Measurements from ENCODE around the gene MAP3K2. TPM values are rescaled to one million over a fixed set of nuclear protein-coding genes. Genes with fewer than 3 reads are reported as not detected.

MAP3K2 gene
- total and polyA plus RNA-seq, 8 donors = 4.2 to 37.6 (median 22.6) TPM

GRCh38 chr2:127389778-127390435 is 2.1 kb upstream of the MAP3K2 start:
- ATAC-seq (no peak), FAIRE-seq (no peak)
- TF ChIP-seq CTCF (IDR thresholded peaks at IDR 0.05) = no peak

DNA sequence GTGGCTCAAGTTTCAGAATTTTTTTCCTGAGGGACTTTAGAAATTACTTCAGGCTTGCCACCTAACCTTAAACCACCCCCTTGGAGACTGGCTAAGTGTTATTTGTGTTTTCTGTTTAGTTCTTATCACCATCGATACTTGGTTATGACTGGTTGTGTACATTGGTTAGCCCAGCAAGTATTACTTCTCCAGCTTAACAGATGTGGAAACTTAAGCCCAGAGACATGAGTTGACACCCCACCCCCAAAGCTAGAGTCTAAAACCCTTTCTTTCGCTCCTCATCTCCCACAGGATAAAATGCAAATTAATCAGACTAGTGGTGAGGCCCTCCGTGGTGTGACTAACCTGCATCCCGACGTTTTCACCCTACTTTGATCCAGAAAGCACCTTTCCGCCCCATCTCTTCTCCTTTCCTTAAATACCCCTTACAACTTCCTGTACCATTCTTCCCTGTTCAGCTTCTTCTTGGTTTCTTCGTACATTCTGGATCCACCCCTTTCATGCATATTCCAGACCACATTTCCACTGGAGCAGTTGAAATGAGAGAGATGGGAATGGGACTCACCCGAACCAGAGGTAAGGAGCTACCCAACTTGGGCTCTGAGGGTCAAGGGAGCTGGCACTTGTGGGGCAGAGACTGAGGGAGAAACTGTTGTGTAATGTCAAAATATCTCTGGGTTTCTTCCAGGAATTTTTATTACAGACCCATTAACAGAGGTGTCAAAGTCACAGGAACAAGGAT is 819 bp upstream of the MAP3K2 start:
- peak; percentile 7 to 18 (median 14) for ATAC-seq
- no peaks in the 10 kb centered on the region for H3K27me3 ChIP-seq
- FAIRE-seq = no peak
- no peak for DNase-seq
- peaks cover 0 to 32% (median 29%) of the 10 kb centered on the region in 3 donors for H3K4me1 ChIP-seq
- peak overlapping the region; percentile 100 for H3K27ac ChIP-seq
- no peaks in the 10 kb centered on the region for H3K36me3 ChIP-seq
- TF ChIP-seq CTCF (IDR thresholded peaks at IDR 0.05) = no peak
- 32 to 35% methylated on average over 8 of the region's 8 CpGs for WGBS, 2 donors
- intact Hi-C loops (cut with DNase I) = no loop called here
- peak overlapping the region in 3 of 4 donors; percentile 6 to 97 (median 92) for H3K4me3 ChIP-seq
- H3K9me3 ChIP-seq = no peaks in the 10 kb centered on the region

More at GRCh38 chr2:127389778-127390435, 2.1 kb upstream of the MAP3K2 start:
- no peak overlapping the region for H3K27ac ChIP-seq
- WGBS, 2 donors = 83 to 84% methylated on average over 5 of the region's 5 CpGs
- DNase-seq = no peak
- H3K27me3 ChIP-seq = no peaks in the 10 kb centered on the region
- no peaks in the 10 kb centered on the region for H3K9me3 ChIP-seq
- H3K4me1 ChIP-seq = peaks cover 0 to 32% (median 29%) of the 10 kb centered on the region in 3 donors
- intact Hi-C loops (cut with DNase I) = no loop called here
- no peaks in the 10 kb centered on the region for H3K36me3 ChIP-seq
- H3K4me3 ChIP-seq = no peak overlapping the region

GRCh38 chr2:127386764-127387654 is 766 bp downstream of the MAP3K2 start:
- ATAC-seq (peak; percentile 71 to 85 (median 76)), DNase-seq (peak; percentile 76 to 95 (median 84)), FAIRE-seq (no peak)
- H3K4me3 ChIP-seq = peak overlapping the region; percentile 58 to 99 (median 94)
- no peaks in the 10 kb centered on the region for H3K27me3 ChIP-seq
- WGBS, 2 donors = 0 to 1% methylated on average over 32 to 58 of the region's 58 CpGs
- peak overlapping the region; percentile 100 for H3K27ac ChIP-seq
- no peak for TF ChIP-seq CTCF (IDR thresholded peaks at IDR 0.05)
- intact Hi-C loops (cut with DNase I) = no loop called here
- peaks cover 0 to 32% (median 29%) of the 10 kb centered on the region in 3 donors for H3K4me1 ChIP-seq
- no peaks in the 10 kb centered on the region for H3K9me3 ChIP-seq
- H3K36me3 ChIP-seq = no peaks in the 10 kb centered on the region

DNA sequence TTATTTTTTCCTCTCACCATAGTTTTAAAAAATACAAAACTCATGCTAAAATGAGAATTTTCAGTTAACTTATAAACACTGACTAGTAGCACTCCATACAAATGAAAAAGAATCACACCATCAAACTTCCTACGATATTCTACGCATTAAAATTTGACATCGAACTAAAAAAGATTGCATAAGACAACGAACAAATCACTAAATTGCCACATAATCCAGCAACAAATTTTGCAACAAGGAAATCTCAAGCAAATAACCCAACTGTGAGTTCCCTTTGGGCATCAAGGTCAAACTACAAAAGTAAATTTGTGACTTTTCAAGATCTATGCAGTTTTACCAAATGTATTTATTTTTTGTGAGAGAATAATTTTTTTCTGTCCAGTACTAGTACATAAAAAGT is 1.5 kb downstream of the MAP3K2 start:
- peak overlapping the region in 2 of 4 donors; percentile 100 for H3K27ac ChIP-seq
- ATAC-seq = no peak
- no peak for FAIRE-seq
- peak overlapping the region in 3 of 4 donors; percentile 92 to 99 (median 97) for H3K4me3 ChIP-seq
- intact Hi-C loops (cut with DNase I) = no loop called here
- H3K27me3 ChIP-seq = no peaks in the 10 kb centered on the region
- H3K4me1 ChIP-seq = peaks cover 0 to 32% (median 29%) of the 10 kb centered on the region in 3 donors
- H3K9me3 ChIP-seq = no peaks in the 10 kb centered on the region
- WGBS, 2 donors = 10 to 16% methylated on average over 4 of the region's 4 CpGs
- TF ChIP-seq CTCF (IDR thresholded peaks at IDR 0.05) = no peak
- no peaks in the 10 kb centered on the region for H3K36me3 ChIP-seq
- no peak for DNase-seq

Data from pancreas (tissue), 10 donors.